KMS-11 (cell line): ENCODE data around the gene RASGEF1B.

Experiments used
- H2AFZ ChIP-seq: fragments of 200-600 bp; sonication (generic); 2 replicates; pipeline ENCODE4 v1.6.1; 2016; ENCODE audit warnings: antibody characterized with exemption, mixed run types, low read depth
- H3K27ac ChIP-seq: fragments of 200-600 bp; sonication (generic); 2 replicates; pipeline ENCODE4 v1.6.1; 2016; ENCODE audit warnings: mild to moderate bottlenecking, mixed run types
- H3K27me3 ChIP-seq: fragments of 200-600 bp; sonication (generic); 2 replicates; pipeline ENCODE4 v1.6.1; 2017; ENCODE audit warnings: mild to moderate bottlenecking, low read depth, mixed run types, moderate library complexity; ENCODE audit not compliant: insufficient read depth
- H3K36me3 ChIP-seq: fragments of 200-600 bp; sonication (generic); 2 replicates; pipeline ENCODE4 v1.6.1; 2017; ENCODE audit warnings: mild to moderate bottlenecking, mixed run types; ENCODE audit not compliant: insufficient read depth
- H3K4me1 ChIP-seq: fragments of 200-600 bp; sonication (generic); 2 replicates; pipeline ENCODE4 v1.6.1; 2016; ENCODE audit warnings: mild to moderate bottlenecking, low read depth, mixed run types; ENCODE audit not compliant: poor library complexity, severe bottlenecking
- H3K4me2 ChIP-seq: fragments of 200-600 bp; sonication (generic); 2 replicates; pipeline ENCODE4 v1.7.0; 2016; ENCODE audit warnings: mild to moderate bottlenecking, mixed run types
- H3K4me3 ChIP-seq: fragments of 200-600 bp; sonication (generic); IDR thresholded peaks from 2 replicates; pipeline ENCODE4 v1.6.1; 2017; ENCODE audit warnings: low read depth, low read length, mixed read lengths; ENCODE audit not compliant: insufficient read depth
- H3K79me2 ChIP-seq: fragments of 200-600 bp; sonication (generic); 2 replicates; pipeline ENCODE4 v1.6.1; 2016; ENCODE audit warnings: low read depth, mixed run types; ENCODE audit not compliant: insufficient read depth
- H3K9ac ChIP-seq: fragments of 200-600 bp; sonication (generic); 2 replicates; pipeline ENCODE4 v1.6.1; 2016; ENCODE audit warnings: mild to moderate bottlenecking, mixed run types
- H4K20me1 ChIP-seq: fragments of 200-600 bp; sonication (generic); 2 replicates; pipeline ENCODE4 v1.6.1; 2016; ENCODE audit warnings: mild to moderate bottlenecking, mixed run types; ENCODE audit not compliant: insufficient read depth
- CTCF ChIP-seq: fragments of 200-600 bp; sonication (generic); conservative IDR thresholded peaks from 2 replicates; pipeline ENCODE4 v1.6.1; 2017; ENCODE audit warnings: low read depth, mild to moderate bottlenecking, antibody characterized with exemption, low read length, moderate library complexity, mixed read lengths

Gene RASGEF1B

GRCh38 chr4:81506731-81507130 lies 35.0 kb upstream of the RASGEF1B start:
- H3K4me2 ChIP-seq, result peak overlapping the region; percentile 64
- H2AFZ ChIP-seq, result no peak overlapping the region
- no peak overlapping the region for H3K9ac ChIP-seq
- no peaks in the 10 kb centered on the region for H3K27me3 ChIP-seq
- H4K20me1 ChIP-seq, result no peaks in the 10 kb centered on the region
- H3K4me1 ChIP-seq, result peaks cover 69% of the 10 kb centered on the region
- no peaks in the 10 kb centered on the region for H3K36me3 ChIP-seq
- no peak overlapping the region for H3K27ac ChIP-seq
- no peak for TF ChIP-seq CTCF
- no peak overlapping the region for H3K4me3 ChIP-seq
- H3K79me2 ChIP-seq, result no peaks in the 10 kb centered on the region

- no peak overlapping the region for H3K4me3 ChIP-seq
- no peak overlapping the region for H2AFZ ChIP-seq
- no peaks in the 10 kb centered on the region for H3K36me3 ChIP-seq
- no peak overlapping the region for H3K27ac ChIP-seq
- TF ChIP-seq CTCF, result no peak
- no peak overlapping the region for H3K9ac ChIP-seq
- H3K27me3 ChIP-seq, result no peaks in the 10 kb centered on the region
- H3K4me1 ChIP-seq, result peaks cover 59% of the 10 kb centered on the region
- no peaks in the 10 kb centered on the region for H3K79me2 ChIP-seq
- H3K4me2 ChIP-seq, result no peak overlapping the region
- H4K20me1 ChIP-seq, result no peaks in the 10 kb centered on the region
These were observed 34.0 kb upstream of the RASGEF1B start for GRCh38 chr4:81505726-81506125.

- no peak overlapping the region for H3K4me2 ChIP-seq
- no peak overlapping the region for H3K27ac ChIP-seq
- no peaks in the 10 kb centered on the region for H3K36me3 ChIP-seq
- H3K79me2 ChIP-seq, result no peaks in the 10 kb centered on the region
- no peak overlapping the region for H3K9ac ChIP-seq
- no peaks in the 10 kb centered on the region for H4K20me1 ChIP-seq
- H3K27me3 ChIP-seq, result no peaks in the 10 kb centered on the region
- peaks cover 53% of the 10 kb centered on the region for H3K4me1 ChIP-seq
- no peak overlapping the region for H2AFZ ChIP-seq
- no peak for TF ChIP-seq CTCF
- H3K4me3 ChIP-seq, result no peak overlapping the region
These were observed 33.4 kb upstream of the RASGEF1B start for GRCh38 chr4:81505004-81505598.

GRCh38 chr4:81504112-81505003 lies 32.7 kb upstream of the RASGEF1B start:
- no peak overlapping the region for H3K9ac ChIP-seq
- no peak for TF ChIP-seq CTCF

More at GRCh38 chr4:81504112-81505003, 32.7 kb upstream of the RASGEF1B start:
- peaks cover 46% of the 10 kb centered on the region for H3K4me1 ChIP-seq
- H3K4me2 ChIP-seq, result no peak overlapping the region
- no peaks in the 10 kb centered on the region for H3K36me3 ChIP-seq
- H3K4me3 ChIP-seq, result no peak overlapping the region
- no peak overlapping the region for H3K27ac ChIP-seq
- H3K27me3 ChIP-seq, result no peaks in the 10 kb centered on the region
- H4K20me1 ChIP-seq, result no peaks in the 10 kb centered on the region
- H2AFZ ChIP-seq, result no peak overlapping the region
- no peaks in the 10 kb centered on the region for H3K79me2 ChIP-seq
